Osteoblast (primary cell): ENCODE results near the gene BPNT1. TPM values are rescaled to one million over a fixed set of nuclear protein-coding genes. Genes with fewer than 3 reads are reported as not detected.

Source experiments
- DNase-seq: peaks from one replicate; pipeline ENCODE4 v3.0.0; 2011; ENCODE audit warnings: low spot score, mixed read lengths; ENCODE audit not compliant: insufficient read length; ENCODE audit errors: missing footprints
- H2AFZ ChIP-seq: 2 replicates; pipeline ENCODE4 v1.6.0; 2011; ENCODE audit warnings: mild to moderate bottlenecking, low read length
- H3K27ac ChIP-seq: 2 replicates; pipeline ENCODE4 v1.5.1; 2011; ENCODE audit warnings: mild to moderate bottlenecking, low read depth, low read length, moderate library complexity
- H3K27me3 ChIP-seq: 2 replicates; pipeline ENCODE4 v1.6.0; 2012; ENCODE audit warnings: mild to moderate bottlenecking, control low read depth, inconsistent platforms, low read length, moderate library complexity; ENCODE audit not compliant: insufficient read depth
- H3K36me3 ChIP-seq: 2 replicates; pipeline ENCODE4 v1.5.1; 2011; ENCODE audit warnings: mild to moderate bottlenecking, low read length, control low read depth, moderate library complexity; ENCODE audit not compliant: insufficient read depth
- H3K4me1 ChIP-seq: 2 replicates; pipeline ENCODE4 v1.5.1; 2011; ENCODE audit warnings: mild to moderate bottlenecking, low read length, control low read depth, moderate library complexity; ENCODE audit not compliant: insufficient read depth
- H3K4me2 ChIP-seq: 2 replicates; pipeline ENCODE4 v1.6.0; 2011; ENCODE audit warnings: mild to moderate bottlenecking, low read length; ENCODE audit not compliant: insufficient read depth
- H3K4me3 ChIP-seq: fragments of 200-600 bp; sonication (generic); 3 replicates; pipeline ENCODE4 v1.5.1; 2012; ENCODE audit warnings: mild to moderate bottlenecking, low read length, inconsistent platforms; ENCODE audit not compliant: insufficient read depth
- H3K79me2 ChIP-seq: 2 replicates; pipeline ENCODE4 v1.6.0; 2012; ENCODE audit warnings: mild to moderate bottlenecking, low read length, control low read depth, inconsistent platforms; ENCODE audit not compliant: insufficient read depth
- H3K9me3 ChIP-seq: 2 replicates; pipeline ENCODE4 v1.5.1; 2011; ENCODE audit warnings: low read depth, low read length, control low read depth
- H4K20me1 ChIP-seq: 2 replicates; pipeline ENCODE4 v1.6.0; 2012; ENCODE audit warnings: mild to moderate bottlenecking, low read length, control low read depth; ENCODE audit not compliant: insufficient read depth
- CTCF ChIP-seq: IDR thresholded peaks from 2 replicates; pipeline ENCODE4 v1.5.1; 2011; ENCODE audit warnings: mild to moderate bottlenecking, low read depth, low read length, moderate library complexity; ENCODE audit errors: extremely low read depth
- total RNA-seq: library from RNA; depleted of rRNA; stranded (reverse); fragments of >200 nt; gene quantifications from 2 replicates; pipeline ENCODE4 v1.2.3, GENCODE V29; 2012

BPNT1 gene
- total RNA-seq, 1 donor = 18.1 TPM

GRCh38 chr1:220067269-220068204 lies 22.1 kb downstream of the BPNT1 start:
- Histone ChIP-seq H3K36me3 (peaks cover 28% of the 10 kb centered on the region), H3K4me3 (no peak overlapping the region), H3K27me3 (no peaks in the 10 kb centered on the region), H3K79me2 (no peaks in the 10 kb centered on the region), H2AFZ (no peak overlapping the region), H3K4me2 (no peak overlapping the region), H3K4me1 (peaks cover 4% of the 10 kb centered on the region), H3K27ac (no peak overlapping the region), H4K20me1 (no peaks in the 10 kb centered on the region), H3K9me3 (no peaks in the 10 kb centered on the region)
- DNase-seq = no peak
- no peak for TF ChIP-seq CTCF

DNA sequence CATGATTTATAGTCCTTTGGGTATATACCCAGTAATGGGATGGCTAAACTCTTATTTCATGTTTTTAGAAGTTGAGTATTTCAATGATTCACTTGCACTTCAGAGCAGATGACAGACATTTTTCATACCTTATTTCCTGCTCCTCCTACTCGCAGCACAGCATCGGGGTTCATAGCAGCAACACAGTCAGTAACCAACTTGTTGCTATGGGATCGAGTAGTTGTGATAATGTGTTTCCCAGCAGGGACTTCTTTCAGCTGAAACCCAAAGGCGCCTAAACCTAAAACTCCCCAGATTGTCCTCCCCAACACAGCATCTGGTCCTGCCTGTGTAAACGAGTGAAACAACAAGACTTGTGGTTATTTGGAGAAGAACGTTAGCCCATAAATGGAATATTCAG lies 27.0 kb downstream of the BPNT1 start:
- Histone ChIP-seq H3K4me2 (no peak overlapping the region), H4K20me1 (no peaks in the 10 kb centered on the region), H3K27me3 (no peaks in the 10 kb centered on the region), H3K27ac (no peak overlapping the region), H2AFZ (no peak overlapping the region), H3K79me2 (no peaks in the 10 kb centered on the region), H3K4me3 (no peak overlapping the region), H3K36me3 (peaks cover 31% of the 10 kb centered on the region), H3K4me1 (peaks cover 4% of the 10 kb centered on the region), H3K9me3 (no peaks in the 10 kb centered on the region)
- no peak for DNase-seq
- no peak for TF ChIP-seq CTCF

DNA sequence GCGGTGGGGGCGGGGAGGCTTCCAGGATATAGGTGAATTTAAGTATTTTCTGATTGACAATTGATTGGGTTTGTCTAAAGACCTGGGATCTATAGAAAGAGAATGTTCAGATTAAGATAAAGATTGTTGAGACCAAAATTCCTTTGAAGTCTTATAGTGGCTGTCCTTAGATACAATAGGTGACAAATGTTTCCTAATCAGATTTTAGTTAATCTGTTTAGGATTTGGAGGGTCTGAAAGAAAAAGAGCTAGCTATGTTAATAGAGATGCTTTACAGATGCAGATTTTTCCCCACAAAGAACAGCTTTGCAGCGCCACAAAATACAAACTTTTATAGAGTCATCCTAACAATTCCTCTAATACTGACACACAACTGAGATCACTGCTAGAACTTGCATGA lies 28.7 kb downstream of the BPNT1 start:
- H3K9me3 ChIP-seq = no peaks in the 10 kb centered on the region
- no peaks in the 10 kb centered on the region for H4K20me1 ChIP-seq
- H3K79me2 ChIP-seq = no peaks in the 10 kb centered on the region
- no peak overlapping the region for H2AFZ ChIP-seq
- no peak overlapping the region for H3K4me3 ChIP-seq
- H3K36me3 ChIP-seq = peaks cover 25% of the 10 kb centered on the region
- DNase-seq = no peak
- H3K4me1 ChIP-seq = no peaks in the 10 kb centered on the region
- TF ChIP-seq CTCF = no peak
- no peaks in the 10 kb centered on the region for H3K27me3 ChIP-seq
- no peak overlapping the region for H3K27ac ChIP-seq
- H3K4me2 ChIP-seq = no peak overlapping the region

DNA sequence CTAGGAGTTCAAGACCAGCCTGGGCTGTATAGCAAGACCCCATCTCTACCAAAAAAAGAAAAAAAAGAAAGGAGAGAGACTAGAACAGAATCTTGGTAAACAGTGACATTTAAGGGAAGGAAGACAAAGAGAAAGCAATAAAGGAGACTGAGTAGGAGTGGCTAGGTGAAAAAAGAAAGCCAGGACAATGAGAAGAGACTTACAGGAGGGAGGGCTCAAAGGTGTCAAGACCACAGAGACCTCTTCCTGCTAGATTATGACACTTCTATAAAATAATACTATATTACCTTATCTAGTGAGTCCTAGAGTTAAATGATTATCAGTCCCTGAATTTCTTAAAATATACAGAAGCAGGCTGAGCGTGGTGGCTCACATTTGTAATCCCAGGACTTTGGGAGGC lies 33.2 kb downstream of the BPNT1 start:
- no peaks in the 10 kb centered on the region for H3K27me3 ChIP-seq
- H3K79me2 ChIP-seq = no peaks in the 10 kb centered on the region
- no peaks in the 10 kb centered on the region for H4K20me1 ChIP-seq
- no peak overlapping the region for H3K4me3 ChIP-seq
- H3K9me3 ChIP-seq = no peaks in the 10 kb centered on the region
- DNase-seq = no peak
- TF ChIP-seq CTCF = no peak
- no peaks in the 10 kb centered on the region for H3K4me1 ChIP-seq
- peaks cover 8% of the 10 kb centered on the region for H3K36me3 ChIP-seq
- no peak overlapping the region for H3K27ac ChIP-seq
- no peak overlapping the region for H2AFZ ChIP-seq
- H3K4me2 ChIP-seq = no peak overlapping the region
